A673 (cell line): Measurements from ENCODE around the gene ZFAND2A. TPM values are rescaled to one million over a fixed set of nuclear protein-coding genes. Genes with fewer than 3 reads are reported as not detected.

Experiments
- BruUV-seq: library from RNA; stranded (reverse); fragments of 400-500 nt; replicated peaks from 2 replicates; lab custom pipeline; 2021; lab: Mats Ljungman, UMichigan
- CTCF ChIA-PET: fragments of 300-600 bp; sonication (Branson Sonifier 250); formaldehyde crosslinking; loops from one replicate; lab custom pipeline; 2022; ENCODE audit warnings: antibody characterized with exemption; lab: Charles Lee
- POLR2A ChIA-PET: fragments of 300-600 bp; sonication (Branson Sonifier 250); formaldehyde crosslinking; loops from one replicate; lab custom pipeline; 2022; ENCODE audit warnings: antibody characterized with exemption; ENCODE audit not compliant: low non-redundant PET; lab: Charles Lee
- DNase-seq: peaks from one replicate; pipeline ENCODE4 v3.0.0-alpha.2; 2015; ENCODE audit warnings: low spot score
- H3K27ac ChIP-seq: fragments of 200-600 bp; sonication (generic); 2 replicates; pipeline ENCODE4 v1.5.1; 2016; ENCODE audit warnings: mixed run types, low read depth, mild to moderate bottlenecking, mixed read lengths, antibody characterized with exemption, low read length; ENCODE audit not compliant: poor library complexity, severe bottlenecking
- H3K27me3 ChIP-seq: fragments of 200-600 bp; sonication (generic); replicated peaks from 2 replicates; pipeline ENCODE4 v1.6.1; 2017; ENCODE audit warnings: mixed run types, low read depth, mild to moderate bottlenecking, mixed read lengths, antibody characterized with exemption, low read length; ENCODE audit not compliant: insufficient read depth, poor library complexity
- H3K36me3 ChIP-seq: fragments of 200-600 bp; sonication (generic); 2 replicates; pipeline ENCODE4 v1.6.1; 2016; ENCODE audit warnings: mixed run types, mild to moderate bottlenecking, mixed read lengths, antibody characterized with exemption, low read length; ENCODE audit not compliant: insufficient read depth, poor library complexity, severe bottlenecking
- H3K4me1 ChIP-seq: fragments of 200-600 bp; sonication (generic); 2 replicates; pipeline ENCODE4 v1.6.1; 2017; ENCODE audit warnings: mixed run types, mild to moderate bottlenecking, mixed read lengths, antibody characterized with exemption, low read length; ENCODE audit not compliant: insufficient read depth, poor library complexity, severe bottlenecking
- H3K4me3 ChIP-seq: fragments of 200-600 bp; sonication (generic); 2 replicates; pipeline ENCODE4 v1.5.1; 2016; ENCODE audit warnings: low read depth, mixed run types, mild to moderate bottlenecking, mixed read lengths, low read length; ENCODE audit not compliant: poor library complexity, severe bottlenecking
- H3K9me3 ChIP-seq: fragments of 200-600 bp; sonication (generic); 2 replicates; pipeline ENCODE4 v1.6.1; 2016; ENCODE audit warnings: mixed run types, low read depth, mild to moderate bottlenecking, mixed read lengths, antibody characterized with exemption, low read length; ENCODE audit not compliant: poor library complexity, severe bottlenecking
- EZH2 ChIP-seq: fragments of 200-600 bp; sonication (generic); IDR thresholded peaks from 2 replicates; pipeline ENCODE4 v1.6.1; 2017; ENCODE audit warnings: borderline replicate concordance, low read depth, mild to moderate bottlenecking, mixed read lengths, antibody characterized with exemption, low read length; ENCODE audit not compliant: poor library complexity, severe bottlenecking
- intact Hi-C: fragments of 100-400 bp; cut with micrococcal nuclease; formaldehyde crosslinking; loops from one replicate; pipeline ENCODE4 v1.10.0; 2022; ENCODE audit not compliant: unreplicated experiment
- total RNA-seq: library from RNA; stranded (reverse); gene quantifications from 2 replicates; pipeline ENCODE4 v1.2.3, GENCODE V29; 2021
- TF ChIP-seq, protein P1 (sequence below): fragments of 300-800, 200-600 bp; sonication (generic); conservative IDR thresholded peaks from 2 replicates; pipeline ENCODE4 v1.5.1; 2017; ENCODE audit warnings: low read depth, mild to moderate bottlenecking, antibody characterized with exemption, low read length, moderate library complexity, mixed read lengths

The ZFAND2A gene
- total RNA-seq, 1 experiment from 2014 or later = 27.4 TPM

DNA sequence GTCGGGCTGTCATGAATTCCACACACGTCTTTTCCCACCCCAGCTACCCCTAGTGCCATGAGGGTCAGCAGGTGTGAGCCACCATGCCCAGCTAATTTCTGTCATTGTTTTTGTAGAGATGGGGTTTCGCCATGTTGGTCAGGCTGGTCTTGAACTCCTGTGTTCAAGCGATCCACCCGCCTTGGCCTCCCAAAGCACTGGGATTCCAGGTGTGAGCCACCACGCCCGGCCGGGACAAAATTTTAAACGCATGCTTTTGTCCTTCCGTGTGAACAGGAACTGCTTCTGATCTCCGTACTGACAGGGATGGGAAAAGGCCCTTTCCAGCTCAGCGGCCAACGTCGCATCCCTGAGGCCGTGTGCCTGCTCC, 15.6 kb upstream of the ZFAND2A start:
- TF ChIP-seq EZH2 = no peak
- TF ChIP-seq, protein P1, sequence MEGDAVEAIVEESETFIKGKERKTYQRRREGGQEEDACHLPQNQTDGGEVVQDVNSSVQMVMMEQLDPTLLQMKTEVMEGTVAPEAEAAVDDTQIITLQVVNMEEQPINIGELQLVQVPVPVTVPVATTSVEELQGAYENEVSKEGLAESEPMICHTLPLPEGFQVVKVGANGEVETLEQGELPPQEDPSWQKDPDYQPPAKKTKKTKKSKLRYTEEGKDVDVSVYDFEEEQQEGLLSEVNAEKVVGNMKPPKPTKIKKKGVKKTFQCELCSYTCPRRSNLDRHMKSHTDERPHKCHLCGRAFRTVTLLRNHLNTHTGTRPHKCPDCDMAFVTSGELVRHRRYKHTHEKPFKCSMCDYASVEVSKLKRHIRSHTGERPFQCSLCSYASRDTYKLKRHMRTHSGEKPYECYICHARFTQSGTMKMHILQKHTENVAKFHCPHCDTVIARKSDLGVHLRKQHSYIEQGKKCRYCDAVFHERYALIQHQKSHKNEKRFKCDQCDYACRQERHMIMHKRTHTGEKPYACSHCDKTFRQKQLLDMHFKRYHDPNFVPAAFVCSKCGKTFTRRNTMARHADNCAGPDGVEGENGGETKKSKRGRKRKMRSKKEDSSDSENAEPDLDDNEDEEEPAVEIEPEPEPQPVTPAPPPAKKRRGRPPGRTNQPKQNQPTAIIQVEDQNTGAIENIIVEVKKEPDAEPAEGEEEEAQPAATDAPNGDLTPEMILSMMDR = no peak
- no TSS peak for BruUV-seq
- intact Hi-C loops = no loop called here
- Histone ChIP-seq H3K27me3 (no peaks in the 10 kb centered on the region), H3K9me3 (no peaks in the 10 kb centered on the region), H3K4me3 (peak overlapping the region; percentile 28), H3K27ac (no peak overlapping the region), H3K4me1 (peaks cover 13% of the 10 kb centered on the region), H3K36me3 (no peaks in the 10 kb centered on the region)
- ChIA-PET POLR2A (no interaction called here), CTCF (interaction anchor here (0.6 to 2.4 kb wide), 5 partner anchors 15 to 1682 kb away, joined by 3 to 9 read pairs (median 6); partner anchors contain the start of gene ZFAND2A)
- no peak for DNase-seq

DNA sequence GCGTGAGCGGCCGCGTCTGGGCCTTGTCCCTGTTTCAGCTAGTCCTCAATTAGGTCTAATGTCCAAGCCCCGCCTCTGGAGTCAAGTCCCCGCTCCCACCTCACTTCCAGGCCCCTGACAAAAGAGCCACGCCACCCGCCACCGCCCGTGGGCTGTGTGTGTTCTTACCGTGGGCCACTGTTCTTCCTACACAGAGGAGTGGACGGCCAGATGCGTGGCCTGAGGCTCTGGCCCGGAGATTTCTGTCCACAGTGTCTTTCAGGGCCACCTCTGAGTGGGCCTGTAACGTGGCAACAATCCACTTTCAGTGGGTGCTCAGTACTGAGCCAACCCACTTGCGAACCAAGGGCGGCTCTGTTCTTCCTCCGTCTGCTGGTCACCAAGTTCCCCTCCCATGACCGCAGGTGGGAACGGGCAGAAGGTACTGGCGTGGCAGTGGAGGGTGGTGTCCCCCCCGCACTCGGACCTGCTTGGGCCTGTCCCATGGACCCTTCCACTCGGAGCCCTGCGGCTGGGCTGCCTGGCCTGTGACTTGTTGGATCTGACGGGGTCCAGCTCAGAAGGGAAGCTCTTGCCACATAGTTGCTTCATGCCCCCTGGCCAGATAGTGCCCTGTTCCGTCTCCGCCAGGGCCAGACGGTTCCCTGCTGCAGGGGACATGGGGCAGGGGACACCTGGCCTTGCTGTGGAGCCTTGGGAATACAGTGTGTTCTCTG, 15.0 kb upstream of the ZFAND2A start:
- no peaks in the 10 kb centered on the region for H3K9me3 ChIP-seq
- H3K4me3 ChIP-seq = no peak overlapping the region
- intact Hi-C loops = no loop called here
- POLR2A ChIA-PET = no interaction called here
- peaks cover 9% of the 10 kb centered on the region for H3K4me1 ChIP-seq
- no peaks in the 10 kb centered on the region for H3K36me3 ChIP-seq
- H3K27me3 ChIP-seq = no peaks in the 10 kb centered on the region
- TF ChIP-seq, protein P1 = no peak
- TF ChIP-seq EZH2 = no peak
- CTCF ChIA-PET = interaction anchor here (2.4 kb wide), 1 partner anchor 182 kb away, joined by 9 read pairs; no protein-coding TSS in a partner anchor
- DNase-seq = no peak
- no peak overlapping the region for H3K27ac ChIP-seq
- no TSS peak for BruUV-seq

DNA sequence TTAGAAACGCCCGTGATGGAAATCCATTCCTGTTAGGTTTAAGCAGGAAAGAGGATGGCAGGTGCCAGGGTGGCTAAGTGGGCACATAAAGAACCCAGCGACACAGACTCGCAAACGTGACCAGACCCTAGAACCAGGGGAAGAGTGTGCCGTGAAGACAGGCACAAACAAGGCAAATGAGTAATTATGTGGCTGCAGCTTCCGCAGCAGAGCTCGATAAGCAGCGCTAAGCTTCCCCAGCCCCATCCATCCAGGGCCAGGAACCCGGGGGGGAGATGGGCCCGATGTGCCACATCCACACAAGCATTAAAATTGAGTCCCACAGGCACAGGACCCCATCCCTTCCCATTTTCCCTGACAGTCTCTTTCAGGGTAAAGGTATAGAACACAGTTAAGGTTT, 14.0 kb upstream of the ZFAND2A start:
- POLR2A ChIA-PET = no interaction called here
- no TSS peak for BruUV-seq
- Histone ChIP-seq H3K4me1 (peaks cover 9% of the 10 kb centered on the region), H3K36me3 (no peaks in the 10 kb centered on the region), H3K4me3 (no peak overlapping the region), H3K27me3 (no peaks in the 10 kb centered on the region), H3K9me3 (no peaks in the 10 kb centered on the region), H3K27ac (no peak overlapping the region)
- DNase-seq = no peak
- no peak for TF ChIP-seq EZH2
- TF ChIP-seq, protein P1 = no peak
- CTCF ChIA-PET = no interaction called here
- intact Hi-C loops = no loop called here
